ENCODE results near the gene EPHB2.

- TF ChIP-seq CTCF (conservative IDR thresholded peaks at IDR 0.05; ENCODE audit: low read length) (no peak), EZH2phosphoT487 (IDR thresholded peaks at IDR 0.05; ENCODE audit: borderline replicate concordance) (no peak)
Measured at GRCh38 chr1:22817462-22817861, 106.8 kb downstream of the EPHB2 start.

Data from Loucy (cell line).